Effector memory CD8-positive, alpha-beta T cell (primary cell): ENCODE measurements around the gene ATP5PB.
A peak's percentile ranks its signal among the peaks of the same experiment; 100 is the strongest.

ENCODE experiments used
- ATAC-seq: fragments of 150-1000 bp; cut with Tn5 transposase; replicated peaks from 2 replicates; pipeline ENCODE4 v1.10.0; 2021; ENCODE audit warnings: mild to moderate bottlenecking, moderate library complexity
- DNase-seq, 3 experiments: peaks; one replicate each; pipeline ENCODE4 v3.0.0; 2021
- H3K27ac Mint-ChIP-seq, 2 donors: one replicate each; pipeline ENCODE4 v1.8.0; 2022; ENCODE audit warnings: mild to moderate bottlenecking in 2 of 2, mixed read lengths in 2 of 2, moderate library complexity in 2 of 2
- H3K27me3 Mint-ChIP-seq, 2 donors: one replicate each; pipeline ENCODE4 v1.8.0; 2022; ENCODE audit warnings: mixed read lengths in 2 of 2
- H3K36me3 Mint-ChIP-seq: one replicate; pipeline ENCODE4 v1.8.0; 2022; ENCODE audit warnings: mild to moderate bottlenecking, moderate library complexity, mixed read lengths; ENCODE audit not compliant: insufficient read depth
- H3K4me1 Mint-ChIP-seq, 2 donors: one replicate each; pipeline ENCODE4 v1.8.0; 2022; ENCODE audit warnings: low read depth in 2 of 2, mixed read lengths in 2 of 2
- H3K4me3 Mint-ChIP-seq, 2 donors: one replicate each; pipeline ENCODE4 v1.8.0; 2022; ENCODE audit warnings: mild to moderate bottlenecking in 2 of 2, mixed read lengths in 2 of 2, moderate library complexity in 2 of 2
- H3K9me3 Mint-ChIP-seq, 2 donors: one replicate each; pipeline ENCODE4 v1.8.0; 2022; ENCODE audit warnings: mixed read lengths in 2 of 2
- total RNA-seq, 9 experiments: gene quantifications; one replicate each; lab custom pipeline; 2026; lab: John Stamatoyannopoulos, UW

Gene ATP5PB, protein sequence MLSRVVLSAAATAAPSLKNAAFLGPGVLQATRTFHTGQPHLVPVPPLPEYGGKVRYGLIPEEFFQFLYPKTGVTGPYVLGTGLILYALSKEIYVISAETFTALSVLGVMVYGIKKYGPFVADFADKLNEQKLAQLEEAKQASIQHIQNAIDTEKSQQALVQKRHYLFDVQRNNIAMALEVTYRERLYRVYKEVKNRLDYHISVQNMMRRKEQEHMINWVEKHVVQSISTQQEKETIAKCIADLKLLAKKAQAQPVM
- 55.1 to 235 (median 124) reads per million in 9 experiments for total RNA-seq

DNA sequence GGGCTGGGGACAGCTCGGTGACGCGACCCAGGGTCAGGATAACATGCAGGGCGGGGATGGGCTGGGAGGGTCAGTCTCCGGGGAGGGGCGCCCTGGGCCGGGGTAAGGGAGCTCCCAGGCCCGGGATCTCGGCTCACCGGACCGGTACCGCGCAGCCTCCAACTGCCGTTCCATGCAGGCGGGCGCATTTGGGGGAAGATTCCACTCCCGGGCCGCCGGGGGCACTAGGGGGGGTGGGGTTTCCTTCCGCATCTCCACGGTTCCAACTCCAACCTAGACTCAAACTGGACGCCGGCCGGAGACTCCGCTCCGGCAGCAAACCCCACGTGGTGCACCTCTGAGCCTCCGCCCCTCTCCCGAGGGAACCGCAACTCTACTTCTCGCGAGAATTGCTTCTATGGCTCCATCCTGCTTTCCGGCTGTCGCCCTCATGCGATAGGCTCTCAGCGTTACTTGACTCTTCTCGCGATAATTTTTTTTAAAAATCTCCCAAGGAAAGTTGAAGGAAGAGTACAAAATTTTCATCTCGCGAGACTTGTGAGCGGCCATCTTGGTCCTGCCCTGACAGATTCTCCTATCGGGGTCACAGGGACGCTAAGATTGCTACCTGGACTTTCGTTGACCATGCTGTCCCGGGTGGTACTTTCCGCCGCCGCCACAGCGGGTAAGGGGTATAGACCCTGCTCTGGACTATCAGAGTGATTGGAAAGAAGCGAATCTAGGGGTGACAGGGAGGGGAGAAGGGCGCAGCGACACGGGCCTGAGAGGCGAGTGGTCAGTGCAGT lies at the start of gene ATP5PB, which contains the start of gene WDR77:
ATP5PB (plus strand) TSS at position 547 of the 785 bp plus-strand sequence; CDS start at position 625, 78 bp downstream.
WDR77 (minus strand) TSS at position 339 of the 785 bp plus-strand sequence; CDS start at position 252, 87 bp downstream.
- Mint-ChIP-seq H3K4me1 (peaks cover 46 to 66% of the 10 kb centered on the region in 2 donors), H3K27me3 (no peaks in the 10 kb centered on the region), H3K36me3 (peaks cover 54% of the 10 kb centered on the region), H3K9me3 (no peaks in the 10 kb centered on the region), H3K4me3 (peak within 1 kb of the TSS; percentile 100), H3K27ac (peak within 1 kb of the TSS; percentile 100)
- ATAC-seq (peak; percentile 94), DNase-seq (peak; percentile 85 to 88 (median 86))

DNA sequence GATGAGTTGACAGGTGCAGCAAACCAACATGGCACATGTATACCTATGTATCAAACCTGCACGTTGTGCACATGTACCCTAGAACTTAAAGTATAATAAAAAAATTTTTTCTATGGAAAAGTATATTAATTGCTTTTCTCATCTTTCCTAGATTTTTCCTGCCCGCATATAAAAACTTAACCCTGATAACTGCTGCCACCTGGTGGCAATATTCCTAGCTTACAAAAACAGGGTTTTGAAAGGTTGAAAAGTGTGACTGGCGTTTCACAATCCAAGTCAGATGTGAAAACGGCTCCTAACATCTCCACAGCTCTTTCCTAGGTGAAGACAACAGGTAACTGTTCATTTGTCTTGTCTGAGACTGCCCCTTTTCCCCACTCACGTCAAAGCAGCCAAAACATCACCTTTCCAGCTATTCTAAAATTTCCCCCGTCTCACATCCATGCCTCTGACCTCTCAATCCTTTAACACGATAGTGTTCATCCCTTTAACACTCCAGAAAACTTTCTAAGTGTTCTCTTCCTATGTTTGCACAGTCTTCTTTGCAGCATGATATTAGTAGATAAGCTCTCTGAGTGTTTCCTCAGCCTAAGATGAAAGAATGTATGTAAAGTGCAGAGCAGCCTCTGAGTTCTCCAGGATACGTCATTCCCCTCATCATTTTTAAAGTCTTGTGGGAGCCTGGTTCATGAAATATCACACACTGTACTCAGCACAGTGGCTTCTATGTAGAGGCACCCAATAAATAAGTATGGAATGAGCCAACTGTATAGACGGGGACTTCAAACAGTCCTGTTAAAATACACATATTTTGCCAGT lies 49.3 kb upstream of the ATP5PB start:
- peaks cover 0 to 3% of the 10 kb centered on the region in 2 donors for H3K4me1 Mint-ChIP-seq

DNA sequence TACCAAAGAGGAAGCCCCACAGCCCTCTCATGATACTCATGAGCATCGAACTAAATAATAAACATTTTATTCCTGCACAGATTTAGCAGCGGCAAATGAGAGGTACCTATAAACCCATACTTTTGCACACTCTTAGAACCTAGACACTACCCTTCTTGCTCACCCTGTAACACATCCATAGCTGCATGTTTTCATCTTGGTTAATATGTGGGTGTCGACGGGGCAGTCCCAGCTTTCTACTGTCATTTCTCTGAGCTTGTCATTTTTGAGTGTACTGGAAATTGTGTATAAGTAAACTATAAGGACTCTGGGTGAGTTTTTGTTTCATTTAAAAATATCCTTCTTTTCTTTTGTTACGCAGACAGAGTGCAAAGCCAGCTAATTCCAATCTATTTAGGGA lies 47.2 kb upstream of the ATP5PB start:
- DNase-seq (no peak), ATAC-seq (no peak)
- H3K27ac Mint-ChIP-seq: no peak overlapping the region
- H3K9me3 Mint-ChIP-seq: no peaks in the 10 kb centered on the region
- H3K4me3 Mint-ChIP-seq: no peak overlapping the region
- no peaks in the 10 kb centered on the region for H3K36me3 Mint-ChIP-seq
- peaks cover 18 to 31% of the 10 kb centered on the region in 2 donors for H3K27me3 Mint-ChIP-seq
- H3K4me1 Mint-ChIP-seq: peaks cover 10 to 11% of the 10 kb centered on the region in 2 donors

More for the DNA sequence above, 49.3 kb upstream of the ATP5PB start:
- no peak overlapping the region for H3K27ac Mint-ChIP-seq
- ATAC-seq (no peak), DNase-seq (peak; percentile 38 to 50 (median 42))
- H3K9me3 Mint-ChIP-seq: no peaks in the 10 kb centered on the region
- no peak overlapping the region for H3K4me3 Mint-ChIP-seq
- no peaks in the 10 kb centered on the region for H3K36me3 Mint-ChIP-seq
- H3K27me3 Mint-ChIP-seq: peaks cover 22 to 31% of the 10 kb centered on the region in 2 donors

DNA sequence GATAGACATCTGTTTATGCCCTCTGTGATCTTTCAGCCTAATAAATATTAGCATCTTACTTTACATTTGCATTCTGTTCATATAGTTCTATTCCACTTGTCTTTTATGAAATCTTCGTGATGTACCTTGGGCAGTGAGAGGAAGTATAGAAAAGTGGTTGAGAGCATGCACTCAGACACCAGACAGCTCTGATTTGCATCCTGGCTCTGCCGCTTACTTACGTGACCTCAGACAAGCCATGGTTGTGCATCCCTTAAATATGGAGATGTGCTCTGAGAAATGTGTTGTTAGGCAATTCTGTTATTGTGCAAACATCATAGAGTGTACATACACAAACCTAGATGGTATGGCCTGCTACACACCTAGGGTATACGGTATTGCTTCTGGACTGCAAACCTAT lies 44.7 kb upstream of the ATP5PB start:
- Mint-ChIP-seq H3K4me3 (no peak overlapping the region), H3K9me3 (no peaks in the 10 kb centered on the region), H3K27ac (no peak overlapping the region), H3K36me3 (no peaks in the 10 kb centered on the region), H3K27me3 (peaks cover 18 to 31% of the 10 kb centered on the region in 2 donors), H3K4me1 (peaks cover 12% of the 10 kb centered on the region in 2 donors)
- DNase-seq: no peak
- ATAC-seq: no peak

DNA sequence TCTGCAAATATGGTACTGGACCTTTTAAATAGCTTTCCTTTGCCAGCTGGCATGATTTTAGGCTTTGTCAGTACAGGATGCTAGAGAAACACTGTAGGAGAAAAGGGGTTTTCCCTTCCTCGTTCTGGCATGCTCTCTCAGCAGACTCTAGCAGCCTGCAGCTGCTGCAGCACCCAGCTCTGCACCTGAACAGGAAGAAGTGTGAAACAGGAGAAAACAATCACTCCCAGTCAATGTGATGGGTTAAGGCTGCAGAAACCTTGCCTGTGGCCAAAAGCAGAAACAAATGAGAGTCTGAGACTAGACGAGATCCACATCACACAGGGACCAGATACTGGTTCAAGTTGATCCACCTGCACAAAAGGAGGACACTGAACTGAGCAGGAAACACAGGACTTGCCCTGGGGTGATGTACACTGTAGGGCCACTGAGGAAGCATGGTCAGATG lies 42.9 kb upstream of the ATP5PB start:
- peaks cover 18 to 25% of the 10 kb centered on the region in 2 donors for H3K27me3 Mint-ChIP-seq
- peak overlapping the region; percentile 50 to 59 for H3K4me3 Mint-ChIP-seq
- no peaks in the 10 kb centered on the region for H3K9me3 Mint-ChIP-seq
- H3K4me1 Mint-ChIP-seq: peaks cover 9 to 12% of the 10 kb centered on the region in 2 donors
- H3K27ac Mint-ChIP-seq: peak overlapping the region in 1 of 2 donors; percentile 49
- ATAC-seq (peak; percentile 98), DNase-seq (peak; percentile 12 to 24 (median 15))
- no peaks in the 10 kb centered on the region for H3K36me3 Mint-ChIP-seq

DNA sequence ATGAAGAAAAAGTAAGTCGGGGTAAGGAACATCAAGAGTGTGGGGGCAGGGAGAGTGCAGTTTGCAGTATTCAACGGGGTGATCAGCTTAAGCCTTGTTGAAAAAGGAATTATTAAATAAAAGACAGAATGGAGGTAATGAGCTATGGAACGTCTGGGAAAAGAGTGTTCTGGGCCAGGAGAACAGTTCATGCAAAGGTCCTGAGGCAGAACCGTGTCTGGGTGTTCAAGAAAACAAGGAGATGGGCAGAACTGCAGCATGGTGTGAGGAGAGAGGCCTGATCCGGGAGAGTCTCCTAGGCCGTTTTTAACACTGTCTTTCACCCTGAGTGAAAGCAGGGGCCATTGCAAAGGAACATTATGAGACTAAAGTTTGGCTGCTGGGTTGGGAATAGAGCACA lies 42.0 kb upstream of the ATP5PB start:
- DNase-seq: no peak
- H3K4me3 Mint-ChIP-seq: no peak overlapping the region
- H3K9me3 Mint-ChIP-seq: no peaks in the 10 kb centered on the region
- H3K27me3 Mint-ChIP-seq: peaks cover 10 to 16% of the 10 kb centered on the region in 2 donors
- no peaks in the 10 kb centered on the region for H3K36me3 Mint-ChIP-seq
- ATAC-seq: no peak
- H3K4me1 Mint-ChIP-seq: peaks cover 9 to 12% of the 10 kb centered on the region in 2 donors
- H3K27ac Mint-ChIP-seq: no peak overlapping the region

DNA sequence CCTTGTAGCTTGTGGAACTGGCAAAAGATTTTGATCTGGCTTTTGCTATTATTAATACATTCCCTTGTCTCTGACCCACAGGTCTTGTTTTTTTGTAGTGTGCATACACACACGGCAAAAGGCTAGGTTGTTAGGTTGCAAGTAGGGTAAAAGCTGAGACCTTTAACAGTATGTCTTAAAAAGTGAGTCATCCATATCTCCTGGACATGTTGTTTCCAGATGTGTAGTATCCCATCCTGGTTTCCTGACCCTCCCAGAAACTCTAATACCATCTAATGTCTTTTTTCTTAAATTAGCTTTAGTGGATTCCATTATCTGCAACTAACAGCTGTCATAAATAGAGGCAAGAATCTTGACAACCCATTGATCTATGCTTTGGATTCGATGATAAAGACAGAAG lies 36.4 kb upstream of the ATP5PB start:
- Mint-ChIP-seq H3K36me3 (no peaks in the 10 kb centered on the region), H3K27ac (no peak overlapping the region), H3K4me1 (no peaks in the 10 kb centered on the region), H3K9me3 (no peaks in the 10 kb centered on the region), H3K4me3 (no peak overlapping the region), H3K27me3 (no peaks in the 10 kb centered on the region)
- no peak for DNase-seq
- ATAC-seq: no peak

DNA sequence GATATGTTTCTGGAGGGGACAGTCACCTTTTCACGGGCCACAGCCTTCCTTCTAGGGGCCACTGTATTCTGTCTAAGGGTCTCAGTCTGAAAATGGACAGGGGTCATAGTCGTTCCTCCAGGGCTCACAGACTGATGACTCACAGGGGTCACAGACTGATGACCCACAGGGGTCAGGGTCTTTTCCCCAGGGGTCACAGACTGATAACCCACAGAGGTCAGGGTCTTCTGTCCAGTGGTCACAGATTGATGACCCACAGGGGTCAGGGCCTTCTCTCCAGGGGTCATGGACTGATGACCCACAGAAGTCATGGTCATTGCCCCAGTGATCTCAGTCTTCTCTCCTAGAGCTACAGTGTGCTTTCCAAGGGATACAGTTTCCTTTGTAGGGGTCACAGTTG lies 34.5 kb upstream of the ATP5PB start:
- H3K4me1 Mint-ChIP-seq: no peaks in the 10 kb centered on the region
- peaks cover 0 to 9% of the 10 kb centered on the region in 2 donors for H3K27me3 Mint-ChIP-seq
- H3K9me3 Mint-ChIP-seq: no peaks in the 10 kb centered on the region
- H3K36me3 Mint-ChIP-seq: no peaks in the 10 kb centered on the region
- ATAC-seq (no peak), DNase-seq (no peak)
- no peak overlapping the region for H3K4me3 Mint-ChIP-seq
- H3K27ac Mint-ChIP-seq: no peak overlapping the region

DNA sequence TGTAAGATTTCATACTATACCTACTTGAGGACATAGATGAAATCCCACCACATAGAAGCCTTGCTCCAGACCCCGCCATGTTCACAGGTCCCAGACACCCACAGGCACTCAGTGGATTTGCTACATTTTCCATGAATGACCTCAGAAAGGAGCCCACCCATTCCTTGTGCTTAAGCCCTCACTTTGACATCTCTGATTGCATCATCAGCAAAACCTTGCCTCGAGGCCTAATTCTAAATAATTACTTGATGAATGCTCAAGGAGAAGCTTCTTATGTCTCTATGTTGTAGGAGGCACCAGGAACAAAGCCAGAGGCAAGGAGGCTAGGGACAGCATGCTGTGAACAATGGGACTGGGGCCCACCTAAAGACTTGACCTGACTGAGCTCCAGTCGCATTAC lies 33.8 kb upstream of the ATP5PB start:
- no peak for ATAC-seq
- peaks cover 0 to 9% of the 10 kb centered on the region in 2 donors for H3K27me3 Mint-ChIP-seq
- no peak overlapping the region for H3K27ac Mint-ChIP-seq
- no peaks in the 10 kb centered on the region for H3K36me3 Mint-ChIP-seq
- no peak overlapping the region for H3K4me3 Mint-ChIP-seq
- no peaks in the 10 kb centered on the region for H3K4me1 Mint-ChIP-seq
- no peaks in the 10 kb centered on the region for H3K9me3 Mint-ChIP-seq
- DNase-seq: no peak

DNA sequence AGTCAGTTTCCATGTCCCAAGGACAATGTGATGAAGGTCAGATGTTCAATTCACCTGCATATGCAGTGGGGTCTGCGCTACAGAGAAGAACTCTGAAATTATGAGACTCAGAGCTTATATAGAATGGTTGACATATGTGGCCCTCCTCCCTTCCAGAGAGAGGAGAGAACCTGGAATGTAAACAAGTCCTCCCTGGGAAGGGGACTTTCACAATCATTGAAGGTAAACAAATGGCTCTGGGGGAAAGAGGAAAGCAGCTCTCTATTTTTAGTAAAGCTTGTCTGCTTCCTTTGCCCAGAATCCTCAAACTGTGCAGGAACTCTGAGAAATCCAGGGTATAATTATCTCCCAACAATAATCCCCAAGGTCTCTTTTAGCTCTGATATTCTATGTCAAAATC lies 31.5 kb upstream of the ATP5PB start:
- H3K4me1 Mint-ChIP-seq: no peaks in the 10 kb centered on the region
- DNase-seq: no peak
- ATAC-seq: no peak
- no peaks in the 10 kb centered on the region for H3K9me3 Mint-ChIP-seq
- no peak overlapping the region for H3K4me3 Mint-ChIP-seq
- no peak overlapping the region for H3K27ac Mint-ChIP-seq
- H3K36me3 Mint-ChIP-seq: no peaks in the 10 kb centered on the region
- peaks cover 0 to 13% of the 10 kb centered on the region in 2 donors for H3K27me3 Mint-ChIP-seq

DNA sequence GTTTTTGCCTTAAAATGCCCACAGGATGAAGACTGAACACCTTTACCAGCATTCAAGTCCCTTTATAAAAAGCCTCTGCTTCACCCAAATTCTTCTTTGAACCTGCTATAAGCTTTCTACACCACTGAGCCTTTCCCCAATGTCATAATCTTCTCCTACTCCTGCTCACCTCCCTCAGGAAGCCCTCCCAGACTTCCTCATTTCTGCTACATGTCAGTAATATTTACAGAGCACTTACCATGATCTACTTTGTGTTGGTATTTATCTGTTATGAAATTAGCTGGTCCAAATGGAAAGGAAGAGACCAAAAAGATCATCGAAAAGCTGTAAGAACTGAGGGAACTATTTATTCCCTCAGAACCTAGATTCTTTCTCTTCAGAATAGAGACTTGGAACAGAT lies 30.2 kb upstream of the ATP5PB start:
- no peaks in the 10 kb centered on the region for H3K36me3 Mint-ChIP-seq
- no peaks in the 10 kb centered on the region for H3K4me1 Mint-ChIP-seq
- ATAC-seq (no peak), DNase-seq (no peak)
- H3K9me3 Mint-ChIP-seq: no peaks in the 10 kb centered on the region
- H3K27me3 Mint-ChIP-seq: peaks cover 0 to 21% of the 10 kb centered on the region in 2 donors
- H3K27ac Mint-ChIP-seq: no peak overlapping the region
- no peak overlapping the region for H3K4me3 Mint-ChIP-seq

DNA sequence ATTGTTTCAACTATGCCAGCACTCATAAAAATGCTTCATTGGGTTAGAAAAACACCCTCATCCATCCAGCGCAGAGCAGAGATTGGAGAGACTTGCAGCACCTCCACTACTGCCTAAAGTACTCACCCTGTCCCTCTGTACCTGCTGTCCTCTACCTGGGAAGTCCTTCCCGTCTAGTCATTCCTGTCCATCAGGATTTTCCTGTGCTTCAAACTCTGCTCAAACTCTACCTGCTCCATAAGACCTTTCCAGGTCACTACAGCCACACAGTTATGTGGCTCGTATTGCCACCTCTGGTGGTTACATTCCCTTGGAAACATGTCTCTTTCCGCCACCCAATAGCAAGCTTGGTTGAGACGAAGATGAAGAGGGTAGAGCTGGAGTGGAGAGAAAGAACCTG lies 28.9 kb upstream of the ATP5PB start:
- Mint-ChIP-seq H3K9me3 (no peaks in the 10 kb centered on the region), H3K27me3 (peaks cover 4 to 27% of the 10 kb centered on the region in 2 donors), H3K4me1 (no peaks in the 10 kb centered on the region), H3K4me3 (no peak overlapping the region), H3K27ac (no peak overlapping the region), H3K36me3 (peaks cover 3% of the 10 kb centered on the region)
- no peak for ATAC-seq
- no peak for DNase-seq
